ENCODE data around the gene TFE3. TPM values are rescaled to one million over a fixed set of nuclear protein-coding genes. Genes with fewer than 3 reads are reported as not detected.

TFE3 gene
- polyA plus RNA-seq, 10 donors: 17.6 to 26.0 (median 21.0) TPM

DNA sequence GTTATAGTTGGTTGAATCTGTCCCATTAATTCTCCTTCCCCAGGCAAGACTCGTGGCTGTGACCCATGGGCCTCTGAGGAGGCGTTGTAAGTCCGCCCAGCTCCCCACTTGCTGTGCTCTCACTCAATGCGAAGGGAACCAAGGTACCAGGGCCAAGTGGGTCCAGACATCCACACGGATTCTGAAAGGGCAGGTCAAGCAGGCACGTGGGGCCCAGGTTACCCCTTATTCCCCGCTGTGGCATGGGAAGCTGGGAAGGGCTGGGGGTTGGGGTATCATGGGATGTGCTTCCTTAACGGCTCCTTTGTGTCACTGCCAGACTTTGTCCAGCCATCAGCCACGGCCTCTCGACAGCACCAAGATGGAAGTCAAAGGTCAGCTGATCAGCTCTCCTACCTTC is 18.8 kb upstream of the TFE3 start:
- DNase-seq: no peak

DNA sequence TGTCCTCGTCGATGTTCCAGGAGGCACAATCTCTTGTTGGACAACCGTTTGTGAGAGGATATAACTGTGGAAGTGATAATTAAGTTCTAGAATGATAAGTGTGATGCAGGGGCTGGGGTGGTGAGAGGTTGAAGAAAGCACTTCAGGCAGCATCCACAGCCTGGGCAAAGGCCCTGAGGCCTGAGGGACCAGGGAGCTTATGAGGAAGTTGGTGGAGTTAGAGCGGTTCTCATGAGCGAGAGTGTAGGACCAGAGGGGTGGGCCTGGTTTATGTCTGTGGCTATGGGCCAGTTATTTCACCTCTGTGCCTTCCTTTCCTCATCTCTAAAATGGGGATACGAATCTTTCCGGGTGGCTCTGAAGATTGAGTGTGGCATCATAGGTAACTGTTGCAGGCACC is 18.3 kb upstream of the TFE3 start:
- DNase-seq: no peak

DNA sequence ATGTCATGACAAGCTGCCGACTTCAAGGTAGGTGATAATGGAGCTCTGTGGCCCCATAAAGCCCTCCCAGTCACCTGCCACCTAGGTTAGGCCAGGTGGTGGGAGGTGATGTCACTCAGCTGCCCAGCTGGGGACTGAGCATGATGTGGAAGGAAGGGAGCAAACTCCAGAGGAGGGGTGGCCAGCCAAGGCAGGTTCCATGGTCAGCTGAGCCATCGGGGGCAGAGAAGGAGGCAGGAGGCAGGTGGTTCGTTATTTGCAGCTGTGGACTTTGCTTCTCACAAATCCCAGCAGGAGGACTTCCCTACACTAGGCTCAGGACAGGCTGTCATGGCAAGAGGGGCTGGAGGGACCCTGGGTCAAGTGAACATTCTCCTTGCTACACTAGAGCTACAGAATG is 17.8 kb upstream of the TFE3 start:
- no peak for DNase-seq

DNA sequence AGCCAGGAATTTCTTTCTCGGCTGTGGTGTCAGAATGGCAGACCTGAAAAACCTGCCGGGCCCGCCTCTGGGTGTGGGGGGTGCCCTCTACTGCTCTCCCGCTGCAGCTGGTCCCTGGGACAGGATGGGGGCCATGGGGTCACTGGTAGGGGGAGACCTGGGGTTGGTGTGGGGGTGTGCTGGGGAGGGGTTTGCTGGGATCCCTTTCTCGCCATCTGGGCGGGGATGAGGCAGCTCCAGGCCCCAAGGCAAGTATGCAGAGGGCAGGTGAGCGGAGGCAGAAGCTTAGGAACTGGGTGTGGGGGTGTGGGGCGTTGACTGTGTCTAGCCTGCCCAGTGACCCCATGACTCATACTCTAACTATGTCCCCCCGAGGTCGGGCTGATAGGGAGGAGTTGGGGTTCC is 16.5 kb upstream of the TFE3 start:
- DNase-seq: no peak

DNA sequence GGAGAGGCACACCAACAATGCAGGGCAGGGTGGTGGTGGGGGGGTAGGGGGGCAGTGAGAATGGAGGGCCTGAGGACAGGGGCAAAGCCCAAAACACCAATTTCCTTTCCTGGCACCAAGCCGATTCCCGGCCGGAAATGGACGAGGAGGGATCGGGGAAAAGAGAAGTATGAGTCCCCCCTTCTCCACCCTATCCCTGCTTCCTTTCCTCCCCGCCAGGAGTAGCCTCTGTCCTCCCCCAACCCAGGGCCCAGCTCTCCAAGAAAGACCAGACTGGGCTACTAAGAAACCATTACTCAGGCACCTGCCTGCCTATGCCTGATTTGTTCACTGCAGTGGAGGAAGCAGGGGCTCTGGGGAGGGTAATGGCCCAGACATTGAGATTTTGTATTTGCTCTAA is 16.0 kb upstream of the TFE3 start:
- no peak for DNase-seq

DNA sequence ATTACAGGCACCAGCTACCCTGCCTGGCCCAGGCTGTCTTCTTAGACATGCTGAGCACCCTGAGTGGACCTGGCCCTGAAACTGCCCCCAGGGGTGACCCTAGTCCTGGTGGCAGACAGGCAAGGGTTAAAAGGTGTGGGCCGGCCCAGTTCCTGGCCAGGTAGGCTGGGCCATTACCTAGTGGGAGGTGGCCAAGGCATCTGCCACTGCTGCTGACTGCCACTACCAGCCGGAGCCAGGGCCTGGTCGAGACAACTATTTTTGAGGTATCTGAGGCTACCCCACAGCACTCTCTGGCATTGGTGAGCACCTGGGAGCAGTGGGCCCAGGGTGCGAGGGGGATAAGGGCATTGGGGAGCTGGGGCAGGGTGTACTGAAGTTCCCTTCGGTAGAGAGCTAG is 15.6 kb upstream of the TFE3 start, which contains the start of gene CCDC120:
CCDC120 (plus strand) TSS at position 206 of the 400 bp plus-strand sequence. CDS start 3,043 bp downstream, outside the sequence.
- no peak for DNase-seq

DNA sequence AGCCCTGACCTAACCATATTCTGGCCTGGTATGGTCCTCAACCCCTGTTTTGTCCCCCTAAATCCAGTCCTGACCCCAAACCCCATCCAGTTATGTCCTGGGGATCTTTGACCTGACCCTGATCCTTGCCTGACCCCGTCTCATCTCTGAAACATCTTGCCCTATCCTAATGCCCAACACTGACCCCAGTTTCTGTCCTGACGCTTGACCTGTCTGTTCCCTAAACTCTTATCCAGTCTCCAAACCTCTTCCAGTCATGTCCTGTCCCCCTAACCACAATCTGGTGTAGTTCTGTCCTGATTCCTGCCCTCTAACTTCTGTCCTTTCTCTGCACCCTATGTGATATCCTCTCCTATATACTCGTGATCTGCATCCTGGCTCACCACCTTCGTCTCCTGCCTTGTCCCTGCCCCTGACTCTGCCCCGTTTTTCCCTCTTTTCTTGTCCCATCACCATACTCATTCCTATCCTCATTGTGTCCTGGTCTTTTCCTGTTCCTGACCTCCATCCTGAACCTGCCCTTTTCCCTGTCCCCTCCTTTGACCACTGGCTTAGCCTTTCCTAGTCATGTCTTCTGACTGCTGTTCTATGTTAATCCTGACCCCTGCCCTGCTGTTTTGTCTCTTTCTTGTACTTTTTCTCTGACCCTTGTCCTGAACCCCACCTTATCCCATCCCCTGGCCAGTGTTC is 11.1 kb upstream of the TFE3 start:
- DNase-seq: no peak

DNA sequence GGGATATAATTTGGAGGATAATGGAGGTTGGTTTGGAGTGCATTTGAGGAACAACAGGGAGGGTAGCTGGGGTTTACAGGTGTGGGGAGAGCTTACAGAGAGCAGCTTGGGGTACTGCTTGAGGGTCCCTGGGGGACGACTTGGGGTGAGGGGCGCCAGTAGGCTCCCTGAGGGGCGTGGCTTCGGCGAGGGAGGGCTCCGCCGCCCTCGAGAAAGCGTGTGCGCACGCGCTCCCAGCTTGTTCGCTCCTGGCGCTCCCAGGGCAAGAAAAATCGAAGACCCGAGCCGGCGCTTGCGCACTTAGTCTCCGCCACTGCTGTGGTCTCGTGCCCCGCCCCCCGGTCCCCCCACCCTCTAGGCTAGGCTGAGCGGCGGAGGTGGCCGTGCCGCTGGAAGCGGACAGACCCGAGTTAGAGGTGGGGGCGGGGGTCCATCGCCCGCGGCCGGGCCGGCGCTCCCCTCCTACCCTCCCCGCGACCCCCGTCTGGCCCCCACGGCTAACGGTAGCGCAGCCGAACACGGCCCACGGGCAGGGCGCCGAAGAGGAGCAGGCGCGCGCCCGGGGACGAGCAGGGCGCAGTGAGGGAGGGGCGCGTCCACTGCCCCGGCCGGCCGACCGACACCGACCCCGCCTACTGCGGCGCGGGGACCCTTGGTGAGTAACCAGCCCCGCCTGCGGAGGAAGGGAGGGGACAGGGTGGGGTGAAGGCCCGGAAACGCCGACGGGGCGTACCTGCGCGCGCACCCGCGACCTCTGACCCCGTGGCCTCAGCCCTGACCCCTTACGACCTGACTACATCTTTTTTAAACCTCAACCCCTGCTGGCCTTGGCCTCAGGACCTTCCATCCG is 10.3 kb upstream of the TFE3 start:
- peak in 2 of 3 donors; percentile 74 to 83 for DNase-seq

DNA sequence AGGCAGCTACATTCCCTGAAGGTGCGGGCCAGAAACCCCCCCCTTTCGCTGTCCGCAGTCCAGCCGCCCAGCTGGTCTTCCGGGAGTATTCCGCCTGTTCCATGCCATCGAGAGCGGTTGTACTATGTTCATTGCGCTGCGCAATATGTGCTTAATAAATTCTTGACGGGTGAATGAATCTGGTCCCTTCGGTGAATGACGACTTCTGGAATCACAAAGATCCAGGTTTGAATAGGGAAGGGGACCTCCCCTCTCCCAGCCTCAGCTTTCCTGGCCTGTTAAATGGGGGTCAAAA is 777 bp upstream of the TFE3 start:
- no peak for DNase-seq

DNA sequence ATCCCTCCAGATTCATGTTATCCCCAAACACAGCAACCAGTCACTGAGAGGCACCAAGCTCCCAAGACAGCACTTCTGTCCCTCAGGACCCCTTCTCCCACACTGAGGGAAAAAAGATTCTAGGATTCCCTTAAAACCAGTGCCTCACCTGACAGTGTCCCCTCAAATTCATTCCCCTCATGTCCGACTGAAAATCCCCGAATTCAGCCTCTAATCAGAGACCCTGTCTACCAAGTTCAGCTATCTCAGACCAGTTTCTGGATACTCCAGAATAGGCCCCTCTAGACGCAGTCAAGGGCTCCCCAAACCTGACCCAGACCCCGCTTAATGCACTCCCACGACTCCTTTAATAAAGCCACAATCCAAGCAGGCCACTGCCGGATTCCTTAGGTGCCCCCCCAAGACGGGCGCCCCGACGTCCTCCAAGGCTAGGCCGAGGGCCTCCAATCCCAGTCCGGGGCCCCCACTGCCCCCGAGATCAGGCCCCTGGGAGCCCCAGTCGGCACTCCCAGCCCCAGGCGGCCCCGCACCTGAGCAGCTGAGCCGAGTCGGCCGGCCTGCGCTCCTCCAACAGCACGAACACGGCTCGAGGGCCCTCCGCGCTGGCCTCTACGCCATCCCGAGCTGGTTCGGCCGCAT is 457 bp downstream of the TFE3 start:
- peak in 1 of 3 donors; percentile 22 for DNase-seq

DNA sequence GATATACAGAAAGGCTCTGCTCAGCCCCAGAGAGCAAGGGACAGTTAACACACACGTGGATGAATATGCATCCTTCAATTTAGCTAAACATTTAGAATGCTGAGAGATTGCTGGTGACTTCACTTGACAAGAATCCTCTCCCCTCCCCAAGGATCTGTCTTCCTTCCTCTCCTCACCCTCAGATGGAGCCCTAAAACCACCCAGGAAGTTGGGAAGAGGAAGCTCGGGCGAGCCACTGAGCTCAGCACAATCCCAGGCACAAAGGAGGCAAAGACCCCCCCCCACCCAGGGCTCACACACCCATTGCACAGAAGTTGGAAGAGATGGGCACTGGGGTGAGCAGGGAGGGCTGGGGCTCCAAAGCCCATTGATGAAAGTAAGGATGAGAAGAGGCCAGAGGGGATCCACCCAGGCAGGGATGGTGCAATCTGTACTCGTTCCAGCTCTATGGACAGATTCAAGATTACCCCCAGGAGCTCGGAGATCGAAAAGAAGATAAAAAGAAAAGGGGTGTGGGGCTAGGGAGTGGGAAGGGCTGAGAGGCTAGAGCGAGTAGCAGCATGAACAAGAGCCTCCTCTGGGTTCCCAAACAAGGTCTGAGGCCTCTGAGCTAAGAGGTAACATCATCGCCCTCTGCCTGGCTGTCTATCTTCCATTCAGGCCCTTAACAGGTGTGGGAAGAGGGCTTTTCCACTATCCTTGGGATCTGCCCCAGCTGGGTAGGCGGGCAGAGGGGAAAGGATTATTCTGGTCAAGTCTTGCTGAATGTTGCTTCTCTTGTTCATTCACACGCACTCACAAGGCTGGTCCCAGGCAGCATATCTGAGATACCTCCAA is 1.2 kb downstream of the TFE3 start:
- DNase-seq: peak; percentile 20 to 55 (median 55)

DNA sequence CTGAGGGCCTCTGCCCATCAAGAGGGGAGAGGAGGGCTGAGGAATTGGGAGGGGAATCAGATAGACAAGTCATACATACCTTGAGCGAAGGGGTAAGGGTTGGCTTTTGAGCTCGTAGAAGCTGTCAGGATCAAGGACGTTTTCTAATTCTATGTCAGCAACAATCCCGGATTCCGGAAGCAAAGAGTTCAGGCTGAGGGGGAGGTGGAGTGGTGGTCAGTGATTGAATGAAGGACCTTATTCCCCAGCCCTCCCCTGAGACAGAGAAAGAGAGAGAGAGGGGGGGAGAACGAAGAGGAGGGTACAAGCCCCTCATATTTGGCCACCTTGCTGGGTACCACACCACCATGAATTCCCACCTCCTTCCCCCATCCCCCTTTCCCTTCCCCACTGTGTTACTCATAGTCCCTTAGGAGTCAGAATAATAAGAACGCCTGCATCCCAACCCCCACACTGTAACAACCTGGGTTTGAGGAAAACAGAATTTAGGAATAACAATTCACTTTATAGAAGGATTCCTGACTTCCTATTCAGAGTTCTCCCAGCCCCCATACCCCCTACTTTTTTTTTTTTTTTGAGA is 2.7 kb downstream of the TFE3 start:
- no peak for DNase-seq

DNA sequence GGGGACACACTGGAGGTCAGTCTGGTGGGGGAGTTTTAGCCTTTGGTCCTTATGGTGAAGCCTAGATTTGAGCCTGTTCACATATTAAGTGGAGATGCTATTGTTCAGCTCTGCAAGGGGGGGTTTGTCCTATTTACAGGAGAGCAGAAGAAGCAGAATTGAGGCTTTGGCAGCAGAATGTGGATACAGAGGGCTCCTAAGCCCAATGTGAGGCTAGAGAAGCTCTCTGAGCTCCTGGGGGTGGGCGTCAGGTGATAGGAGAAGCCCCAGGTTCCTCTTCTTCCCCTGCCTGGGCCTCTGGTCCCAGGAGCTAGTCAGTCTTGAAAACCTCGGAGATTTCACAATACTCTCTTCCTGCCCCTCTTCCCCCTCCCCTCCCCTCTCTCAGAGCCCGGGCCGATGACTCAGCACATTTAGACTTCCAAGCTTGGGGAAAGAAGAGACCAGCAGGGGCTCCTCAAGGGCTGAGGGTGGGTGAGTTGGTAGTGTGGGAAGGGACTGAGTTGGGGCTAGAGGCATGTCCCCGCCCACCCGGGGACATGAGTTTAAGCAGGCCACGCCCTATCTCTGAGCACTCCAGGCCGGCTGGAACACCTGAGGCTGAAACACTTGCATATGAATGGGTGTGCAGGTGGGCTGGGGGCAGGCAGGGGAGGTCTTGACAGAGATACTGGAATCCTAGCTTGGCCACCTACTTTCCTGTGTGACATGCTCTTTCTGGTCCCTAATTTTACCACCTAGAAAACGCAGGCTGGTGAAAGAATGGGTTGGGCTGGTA is 3.4 kb downstream of the TFE3 start:
- peak; percentile 48 to 88 (median 75) for DNase-seq

DNA sequence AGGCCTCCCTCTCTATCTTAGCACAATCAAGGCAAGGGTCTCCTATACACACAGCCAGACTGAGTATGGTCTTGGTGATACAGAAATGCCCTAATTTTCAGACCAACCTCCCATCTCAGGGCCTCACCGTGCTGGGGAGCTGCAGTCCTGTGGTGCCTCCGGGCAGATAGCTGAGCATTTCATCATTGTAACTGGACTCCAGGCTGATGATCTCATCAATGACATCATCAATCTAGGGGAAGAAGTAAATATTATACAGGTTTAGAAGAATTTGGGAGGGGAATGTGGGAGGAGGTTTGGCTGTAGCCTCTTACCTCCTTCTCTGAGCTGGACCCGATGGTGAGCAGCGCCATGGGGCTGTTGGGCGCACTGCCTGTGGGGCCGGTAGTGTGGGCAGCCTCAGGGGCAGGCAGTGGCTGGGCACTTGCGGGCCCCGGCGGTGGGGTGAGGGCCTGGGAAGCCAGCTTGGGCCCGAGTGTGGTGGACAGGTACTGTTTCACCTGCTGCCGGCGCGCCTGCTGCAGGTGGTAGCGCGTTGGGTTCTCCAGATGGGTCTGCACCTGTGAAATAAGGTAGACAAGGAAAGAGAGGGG is 5.2 kb downstream of the TFE3 start:
- DNase-seq: no peak

DNA sequence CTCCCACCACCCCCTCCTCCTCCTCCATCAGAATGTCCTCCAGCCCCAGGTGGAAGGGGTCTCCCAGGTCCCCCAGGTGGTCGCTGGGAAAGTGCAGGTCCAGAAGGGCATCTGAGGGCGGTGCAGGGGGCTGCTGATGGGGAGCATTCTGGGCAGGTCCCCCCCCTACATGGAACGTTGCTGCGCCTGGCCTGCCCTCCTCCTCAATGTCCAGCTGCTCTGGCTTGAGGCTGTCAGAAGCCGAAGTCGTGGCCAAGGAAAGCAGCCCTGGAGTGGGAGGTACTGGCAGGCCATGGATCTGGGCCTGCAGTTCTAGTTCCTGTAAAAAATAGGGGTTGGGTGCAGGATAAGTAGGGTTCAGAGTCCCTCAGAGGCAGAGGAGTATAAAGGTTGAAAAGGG is 12.9 kb downstream of the TFE3 start:
- no peak for DNase-seq

DNA sequence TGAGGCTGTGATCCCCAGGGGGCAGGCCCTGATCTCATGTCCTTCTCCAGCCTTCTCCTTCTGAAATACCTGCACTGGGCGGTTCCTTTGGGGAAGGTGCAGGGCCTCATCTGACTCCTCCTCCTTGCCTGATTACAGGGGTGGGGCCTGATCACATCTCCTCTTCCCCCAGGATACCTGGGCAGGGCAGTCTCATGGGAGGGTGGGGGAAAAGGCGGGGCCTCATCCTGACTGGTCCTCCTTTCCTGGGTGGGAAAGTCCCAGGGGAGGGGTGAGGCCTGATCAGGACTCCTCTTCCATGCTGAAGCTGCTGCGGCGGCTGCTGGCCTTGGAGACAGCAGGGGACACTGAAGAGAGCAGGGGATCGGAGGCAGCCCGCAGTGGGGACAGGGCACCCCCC is 13.3 kb downstream of the TFE3 start:
- no peak for DNase-seq

DNA sequence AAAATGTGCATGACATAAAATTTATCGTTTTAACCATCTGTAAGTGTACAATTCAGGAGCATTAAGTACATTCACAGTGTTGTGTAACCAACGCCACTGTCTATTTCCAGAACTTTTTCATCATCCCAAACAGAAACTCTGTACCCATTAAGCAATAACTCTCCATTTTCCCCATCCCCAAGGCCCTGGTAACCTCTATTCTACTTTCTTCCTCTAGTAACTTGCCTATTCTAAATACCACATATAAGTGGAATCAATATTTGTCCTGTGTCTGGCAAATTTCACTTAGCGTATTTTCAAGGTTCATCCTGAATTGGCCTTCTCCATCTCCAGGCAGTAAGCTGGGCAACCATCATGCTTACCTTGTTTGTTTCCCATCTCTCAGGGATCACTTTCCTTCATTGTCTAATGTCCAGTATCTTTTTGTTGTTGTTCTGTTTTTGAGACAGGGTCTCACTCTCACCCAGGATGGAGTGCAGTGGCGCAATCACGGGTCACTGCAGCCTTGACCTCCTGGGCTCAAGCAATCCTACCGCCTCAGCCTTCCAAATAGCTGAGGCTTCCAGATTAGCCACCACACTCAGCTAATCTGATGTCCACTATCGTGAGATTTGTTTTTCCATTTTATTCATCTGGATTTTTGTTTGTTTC is 23.4 kb downstream of the TFE3 start:
- DNase-seq: no peak

DNA sequence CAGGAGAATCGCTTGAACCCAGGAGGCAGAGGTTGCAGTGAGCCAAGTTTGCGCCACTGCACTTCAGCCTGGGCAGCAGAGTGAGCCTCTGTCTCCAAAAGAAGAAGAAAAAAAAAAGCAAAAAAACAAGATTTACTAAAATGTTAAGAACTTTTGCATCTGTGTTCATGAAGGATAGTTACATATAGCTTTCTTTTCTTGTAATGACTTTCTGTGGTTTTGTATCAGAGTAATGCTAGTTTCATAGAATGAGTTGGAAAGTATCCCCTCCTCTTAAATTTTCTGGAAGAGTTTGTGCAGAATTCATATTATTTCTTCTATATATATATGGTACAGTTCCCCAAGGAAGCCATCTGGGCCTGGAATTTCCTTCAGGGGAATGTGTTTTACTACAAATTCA is 24.1 kb downstream of the TFE3 start:
- DNase-seq: no peak

DNA sequence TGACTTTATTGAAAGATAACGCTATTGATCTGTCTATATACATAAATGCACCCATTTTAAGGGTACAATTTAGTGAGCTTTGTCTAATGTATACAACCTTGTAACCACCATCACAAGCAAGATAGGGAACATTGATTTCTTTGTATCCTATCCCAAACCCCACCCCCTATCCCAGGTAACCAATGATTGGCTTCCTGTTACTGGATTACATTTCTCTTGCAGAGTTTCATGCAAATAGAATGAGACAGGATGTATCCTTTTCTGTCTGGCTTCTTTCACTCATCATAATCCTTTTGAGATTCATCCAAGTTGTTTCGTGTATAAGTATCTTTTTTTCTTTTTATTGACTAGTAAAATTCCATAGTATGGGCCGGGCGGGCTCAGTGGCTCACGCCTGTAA is 39.5 kb downstream of the TFE3 start:
- DNase-seq: no peak

Measured in muscle of back (tissue), 11 donors.